ENCODE results near the gene SLC6A1.

GRCh38 chr3:10960255-10960654 lies 32.3 kb upstream of the SLC6A1 start:
- TF ChIP-seq CTCF (IDR thresholded peaks at IDR 0.05; ENCODE audit: low read length) (no peak), EZH2phosphoT487 (IDR thresholded peaks at IDR 0.05; ENCODE audit: low read length) (no peak)
